HepG2 (cell line): Measurements from ENCODE around the gene C1orf21. TPM values are rescaled to one million over a fixed set of nuclear protein-coding genes. Genes with fewer than 3 reads are reported as not detected.

Source experiments
- ATAC-seq: fragments of 200-7000 bp; cut with Tn5 transposase; 3 replicates; pipeline ENCODE4 v1.9.1; 2020; ENCODE audit warnings: mild to moderate bottlenecking, moderate library complexity
- BruUV-seq: library from RNA; stranded (reverse); fragments of 400-500 nt; replicated peaks from 2 replicates; lab custom pipeline; 2021; lab: Mats Ljungman, UMichigan
- CTCF ChIA-PET: fragments of 300-600 bp; formaldehyde crosslinking; extraction: SDS; loops from one replicate; lab custom pipeline; 2021; ENCODE audit warnings: low total read pairs, inconsistent platforms, low intra/inter-chr PET ratio; lab: Yijun Ruan, JAX
- POLR2A ChIA-PET: fragments of 350-600 bp; sonication (Branson Sonifier 250); formaldehyde crosslinking; loops from one replicate; lab custom pipeline; 2020; ENCODE audit warnings: antibody characterized with exemption, inconsistent platforms; lab: Yijun Ruan, JAX
- DNase-seq: peaks from one replicate; pipeline ENCODE4 v3.0.0-alpha.2; 2015; ENCODE audit warnings: low spot score
- FAIRE-seq: peaks from 3 replicates; lab custom pipeline; 2011; peaks lifted over from hg19 to GRCh38; lab: Jason Lieb, UNC
- H2AFZ ChIP-seq: one replicate; pipeline ENCODE4 v1.6.1; 2011; ENCODE audit warnings: low read length, inconsistent platforms
- H3K27ac ChIP-seq: fragments of 300-600 bp; 3 replicates; pipeline ENCODE4 v1.8.0; 2011; ENCODE audit warnings: mixed run types, mild to moderate bottlenecking, mixed read lengths, low read length, inconsistent platforms; ENCODE audit not compliant: insufficient read depth; ENCODE audit errors: extremely low read length
- H3K27me3 ChIP-seq, 2 experiments: fragments of 200-600 bp in 1 of 2; 2 replicates in 1 of 2; 3 replicates in 1 of 2; pipeline versions ENCODE4 v1.6.0 to v1.8.0; 2011; ENCODE audit warnings: low read length in 2 of 2, mild to moderate bottlenecking in 2 of 2, moderate library complexity in 2 of 2, inconsistent platforms in 1 of 2; ENCODE audit not compliant: insufficient read depth in 2 of 2, control insufficient read depth in 1 of 2
- H3K36me3 ChIP-seq, 2 experiments: fragments of 200-600 bp in 1 of 2; replicated peaks in 1 of 2; 2 replicates in 1 of 2; 3 replicates in 1 of 2; pipeline versions ENCODE4 v1.5.1 to v1.8.0; 2011; ENCODE audit warnings: low read length in 2 of 2, inconsistent platforms in 1 of 2; ENCODE audit not compliant: insufficient read depth in 2 of 2, control insufficient read depth in 1 of 2
- H3K4me1 ChIP-seq: 2 replicates; pipeline ENCODE4 v1.5.1; 2012; ENCODE audit warnings: low read length, inconsistent platforms; ENCODE audit not compliant: insufficient read depth
- H3K4me2 ChIP-seq: 2 replicates; pipeline ENCODE4 v1.6.0; 2011; ENCODE audit warnings: low read depth, low read length, inconsistent platforms
- H3K4me3 ChIP-seq, 3 experiments: fragments of 200-600 bp in 1 of 3; sonication (generic), shearing (Covaris generic) in 1 of 3; replicated peaks in 1 of 3; 2 replicates each; pipeline ENCODE4 v1.5.1; 2011 to 2016; ENCODE audit warnings: low read length in 3 of 3, inconsistent platforms in 2 of 3, low read depth in 2 of 3, mild to moderate bottlenecking in 2 of 3, control low read depth in 1 of 3, mixed read lengths in 1 of 3; ENCODE audit not compliant: insufficient read depth in 1 of 3
- H3K79me2 ChIP-seq: one replicate; pipeline ENCODE4 v1.6.1; 2011; ENCODE audit warnings: low read length, inconsistent platforms; ENCODE audit not compliant: insufficient read depth
- H3K9ac ChIP-seq: 2 replicates; pipeline ENCODE4 v1.6.0; 2011; ENCODE audit warnings: mild to moderate bottlenecking, low read depth, low read length, inconsistent platforms; ENCODE audit not compliant: insufficient read depth
- H3K9me3 ChIP-seq: 2 replicates; pipeline ENCODE4 v1.5.1; 2012; ENCODE audit warnings: mild to moderate bottlenecking, low read length
- H4K20me1 ChIP-seq: 2 replicates; pipeline ENCODE4 v1.6.0; 2011; ENCODE audit warnings: inconsistent platforms, mild to moderate bottlenecking, low read length, moderate library complexity; ENCODE audit not compliant: insufficient read depth
- ASH2L ChIP-seq: fragments of 300-600, 200-600 bp; sonication (generic); IDR thresholded peaks from 2 replicates; pipeline ENCODE4 v1.7.0; 2017; ENCODE audit warnings: low read depth, mild to moderate bottlenecking, moderate library complexity, mixed read lengths, low read length; ENCODE audit not compliant: insufficient read length
- ATF7-NPFF ChIP-seq: sonication (generic); formaldehyde crosslinking; IDR thresholded peaks from 2 replicates; pipeline ENCODE4 v1.8.1; 2023; ENCODE audit warnings: mild to moderate bottlenecking, low read depth, missing genetic modification reagents, moderate library complexity
- DR1 ChIP-seq: sonication (generic); formaldehyde crosslinking; IDR thresholded peaks from 2 replicates; pipeline ENCODE4 v1.8.0; 2021; ENCODE audit warnings: mild to moderate bottlenecking, missing genetic modification reagents, inconsistent platforms
- HDAC1 ChIP-seq: sonication (generic); formaldehyde crosslinking; IDR thresholded peaks from 2 replicates; pipeline ENCODE4 v1.5.1; 2020; ENCODE audit warnings: mild to moderate bottlenecking, missing genetic modification reagents
- HHEX ChIP-seq: IDR thresholded peaks from 2 replicates; pipeline ENCODE4 v1.6.1; 2016; ENCODE audit warnings: control low read depth
- KLF12 ChIP-seq: sonication (generic); formaldehyde crosslinking; IDR thresholded peaks from 2 replicates; pipeline ENCODE4 v1.4.0; 2020; ENCODE audit warnings: missing genetic modification reagents, borderline replicate concordance
- RAD21 ChIP-seq: fragments of 450-650 bp; formaldehyde crosslinking; IDR thresholded peaks from 2 replicates; pipeline ENCODE4 v1.5.0; 2020; ENCODE audit warnings: mild to moderate bottlenecking
- RAD51 ChIP-seq: fragments of 450-650 bp; IDR thresholded peaks from 2 replicates; pipeline ENCODE4 v1.6.1; 2016; ENCODE audit warnings: borderline replicate concordance
- WIZ ChIP-seq: sonication (generic); formaldehyde crosslinking; IDR thresholded peaks from 2 replicates; pipeline ENCODE4 v1.5.1; 2020; ENCODE audit warnings: mild to moderate bottlenecking, missing genetic modification reagents
- ZBTB46 ChIP-seq: sonication (generic); formaldehyde crosslinking; IDR thresholded peaks from 2 replicates; pipeline ENCODE4 v1.4.0; 2020; ENCODE audit warnings: mild to moderate bottlenecking, missing genetic modification reagents, borderline replicate concordance
- ZFP36L2 ChIP-seq: sonication (generic); formaldehyde crosslinking; IDR thresholded peaks from 2 replicates; pipeline ENCODE4 v1.4.0; 2020; ENCODE audit warnings: missing genetic modification reagents
- ZNF136 ChIP-seq: sonication (generic); formaldehyde crosslinking; IDR thresholded peaks from 2 replicates; pipeline ENCODE4 v1.8.1; 2022; ENCODE audit warnings: low read depth, mild to moderate bottlenecking, moderate library complexity, missing genetic modification reagents
- ZNF160 ChIP-seq: sonication (generic); formaldehyde crosslinking; IDR thresholded peaks from 2 replicates; pipeline ENCODE4 v1.8.0; 2022; ENCODE audit warnings: mild to moderate bottlenecking, inconsistent platforms, missing genetic modification reagents
- ZNF292 ChIP-seq: sonication (generic); formaldehyde crosslinking; IDR thresholded peaks from 2 replicates; pipeline ENCODE4 v1.8.1; 2022; ENCODE audit warnings: mild to moderate bottlenecking, low read depth, missing genetic modification reagents, borderline replicate concordance
- WGBS: methylation state at CpG from one replicate; pipeline ENCODE4 v1.1.6; 2017; ENCODE audit warnings: low lambda C conversion rate; 5-methylcytosine and 5-hydroxymethylcytosine counted together
- in situ Hi-C: cut with HindIII; loops from 2 replicates; pipeline ENCODE4 v1.10.0; 2017; ENCODE audit warnings: low pct_unique_long_range_greater_than_20kb; ENCODE audit not compliant: extremely low pct_ligation_motif_present
- intact Hi-C: fragments of 100-400 bp; cut with micrococcal nuclease; formaldehyde crosslinking; loops from one replicate; pipeline ENCODE4 v1.10.0; 2022; ENCODE audit not compliant: unreplicated experiment
- polyA plus RNA-seq, 8 experiments: library from polyadenylated mRNA; depleted of rRNA in 3 of 8; stranded (reverse) in 7 of 8; unstranded in 1 of 8; fragments of >200 nt; fragmentation: Illumina TruSeq in 4 of 8; extraction: Trizol in 4 of 8; gene quantifications; 2 replicates each; pipeline versions ENCODE4 v1.2.1 to v1.2.3, GENCODE V29; 2011 to 2016; ENCODE audit warnings: low read depth in 4 of 8, missing spikeins in 1 of 8, mixed read lengths in 1 of 8; ENCODE audit not compliant: insufficient read depth in 1 of 8
- total RNA-seq, 5 experiments: library from RNA; depleted of rRNA; stranded (reverse); fragments of >200 nt; fragmentation: Illumina TruSeq; extraction: Trizol; gene quantifications; 2 replicates each; pipeline ENCODE4 v1.2.3, GENCODE V29; 2016; ENCODE audit warnings: low read depth in 1 of 5
- TF ChIP-seq, protein P1 (sequence below): sonication (generic); formaldehyde crosslinking; IDR thresholded peaks from 2 replicates; pipeline ENCODE4 v1.4.0; 2020; ENCODE audit warnings: missing genetic modification reagents, borderline replicate concordance
- TF ChIP-seq, protein P2 (sequence below): sonication (generic); formaldehyde crosslinking; IDR thresholded peaks from 2 replicates; pipeline ENCODE4 v1.4.0; 2020; ENCODE audit warnings: missing genetic modification reagents

The C1orf21 gene
- total and polyA plus RNA-seq, 2 of the 13 experiments (the other 11 are each of a cell fraction or from before 2014, with no cell fraction given): not detected

GRCh38 chr1:184442260-184442659, 55.4 kb downstream of the C1orf21 start:
- no peaks in the 10 kb centered on the region for H3K79me2 ChIP-seq
- POLR2A ChIA-PET: no interaction called here
- H3K9ac ChIP-seq: no peak overlapping the region
- no peak for FAIRE-seq
- TF ChIP-seq HDAC1 (CRISPR knock-in tag) (no peak), KLF12 (CRISPR knock-in tag) (no peak), RAD21 (CRISPR knock-in tag) (no peak), ZFP36L2 (CRISPR knock-in tag) (no peak)
- ATAC-seq: no peak
- in situ Hi-C loops (no loop called here), intact Hi-C loops (no loop called here)
- no peaks in the 10 kb centered on the region for H3K9me3 ChIP-seq
- no peak overlapping the region for H3K4me2 ChIP-seq
- no peak overlapping the region for H3K27ac ChIP-seq
- no peaks in the 10 kb centered on the region for H3K36me3 ChIP-seq
- H3K4me1 ChIP-seq: no peaks in the 10 kb centered on the region
- no peak for DNase-seq
- CTCF ChIA-PET: no interaction called here
- no peak overlapping the region for H2AFZ ChIP-seq
- H3K4me3 ChIP-seq: no peak overlapping the region
- no TSS peak for BruUV-seq
- no peaks in the 10 kb centered on the region for H4K20me1 ChIP-seq
- H3K27me3 ChIP-seq: no peaks in the 10 kb centered on the region; a peak in 1 of 5 replicates
- 37% methylated on average over 3 of the region's 3 CpGs for WGBS

- Histone ChIP-seq H3K4me1 (no peaks in the 10 kb centered on the region), H3K9ac (no peak overlapping the region), H3K4me2 (no peak overlapping the region), H3K27me3 (no peaks in the 10 kb centered on the region; a peak in 1 of 5 replicates), H2AFZ (no peak overlapping the region), H3K79me2 (no peaks in the 10 kb centered on the region), H3K36me3 (no peaks in the 10 kb centered on the region), H4K20me1 (no peaks in the 10 kb centered on the region), H3K9me3 (no peaks in the 10 kb centered on the region), H3K4me3 (no peak overlapping the region), H3K27ac (no peak overlapping the region)
- ATAC-seq (no peak), FAIRE-seq (no peak), DNase-seq (no peak)
- BruUV-seq: no TSS peak
- in situ Hi-C loops (no loop called here), intact Hi-C loops (no loop called here)
- 48% methylated on average over 3 of the region's 3 CpGs for WGBS
- ChIA-PET POLR2A (no interaction called here), CTCF (no interaction called here)
- no peak for TF ChIP-seq ASH2L
- TF ChIP-seq ZNF292 (CRISPR knock-in tag): no peak
- no peak for TF ChIP-seq ZNF160
- no peak for TF ChIP-seq RAD51
- TF ChIP-seq HHEX (CRISPR knock-in tag): no peak
- TF ChIP-seq ZNF136 (CRISPR knock-in tag): no peak
- TF ChIP-seq, protein P1, sequence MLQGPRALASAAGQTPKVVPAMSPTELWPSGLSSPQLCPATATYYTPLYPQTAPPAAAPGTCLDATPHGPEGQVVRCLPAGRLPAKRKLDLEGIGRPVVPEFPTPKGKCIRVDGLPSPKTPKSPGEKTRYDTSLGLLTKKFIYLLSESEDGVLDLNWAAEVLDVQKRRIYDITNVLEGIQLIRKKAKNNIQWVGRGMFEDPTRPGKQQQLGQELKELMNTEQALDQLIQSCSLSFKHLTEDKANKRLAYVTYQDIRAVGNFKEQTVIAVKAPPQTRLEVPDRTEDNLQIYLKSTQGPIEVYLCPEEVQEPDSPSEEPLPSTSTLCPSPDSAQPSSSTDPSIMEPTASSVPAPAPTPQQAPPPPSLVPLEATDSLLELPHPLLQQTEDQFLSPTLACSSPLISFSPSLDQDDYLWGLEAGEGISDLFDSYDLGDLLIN (CRISPR knock-in tag): no peak
- no peak for TF ChIP-seq ZBTB46
- no peak for TF ChIP-seq DR1
- TF ChIP-seq ATF7-NPFF (CRISPR knock-in tag): no peak
- TF ChIP-seq, protein P2, sequence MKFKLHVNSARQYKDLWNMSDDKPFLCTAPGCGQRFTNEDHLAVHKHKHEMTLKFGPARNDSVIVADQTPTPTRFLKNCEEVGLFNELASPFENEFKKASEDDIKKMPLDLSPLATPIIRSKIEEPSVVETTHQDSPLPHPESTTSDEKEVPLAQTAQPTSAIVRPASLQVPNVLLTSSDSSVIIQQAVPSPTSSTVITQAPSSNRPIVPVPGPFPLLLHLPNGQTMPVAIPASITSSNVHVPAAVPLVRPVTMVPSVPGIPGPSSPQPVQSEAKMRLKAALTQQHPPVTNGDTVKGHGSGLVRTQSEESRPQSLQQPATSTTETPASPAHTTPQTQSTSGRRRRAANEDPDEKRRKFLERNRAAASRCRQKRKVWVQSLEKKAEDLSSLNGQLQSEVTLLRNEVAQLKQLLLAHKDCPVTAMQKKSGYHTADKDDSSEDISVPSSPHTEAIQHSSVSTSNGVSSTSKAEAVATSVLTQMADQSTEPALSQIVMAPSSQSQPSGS (CRISPR knock-in tag): no peak
- no peak for TF ChIP-seq WIZ
Measured at GRCh38 chr1:184443201-184443600, 56.4 kb downstream of the C1orf21 start.
